BE2C (cell line): ENCODE measurements around the gene SH3GL2.

Experiments used
- DNase-seq: peaks from one replicate; pipeline ENCODE4 v3.0.0-alpha.2; 2020
- H3K27me3 ChIP-seq: fragments of 250-450 bp; sonication (Bioruptor Pico); 2 replicates; pipeline ENCODE4 v1.5.1; 2020; ENCODE audit warnings: mild to moderate bottlenecking
- H3K36me3 ChIP-seq: fragments of 250-450 bp; sonication (Bioruptor Pico); 2 replicates; pipeline ENCODE4 v1.5.1; 2020; ENCODE audit warnings: mild to moderate bottlenecking
- H3K4me1 ChIP-seq: fragments of 250-450 bp; sonication (Bioruptor Pico); 2 replicates; pipeline ENCODE4 v1.5.1; 2020
- H3K4me3 ChIP-seq: 2 replicates; pipeline ENCODE4 v1.5.1; 2011; ENCODE audit warnings: low read depth, low read length
- H3K9me3 ChIP-seq: fragments of 250-450 bp; sonication (Bioruptor Pico); 2 replicates; pipeline ENCODE4 v1.5.1; 2020
- CTCF ChIP-seq: IDR thresholded peaks from 2 replicates; pipeline ENCODE4 v1.5.1; 2012; ENCODE audit warnings: mild to moderate bottlenecking, low read depth, low read length

The SH3GL2 gene

DNA sequence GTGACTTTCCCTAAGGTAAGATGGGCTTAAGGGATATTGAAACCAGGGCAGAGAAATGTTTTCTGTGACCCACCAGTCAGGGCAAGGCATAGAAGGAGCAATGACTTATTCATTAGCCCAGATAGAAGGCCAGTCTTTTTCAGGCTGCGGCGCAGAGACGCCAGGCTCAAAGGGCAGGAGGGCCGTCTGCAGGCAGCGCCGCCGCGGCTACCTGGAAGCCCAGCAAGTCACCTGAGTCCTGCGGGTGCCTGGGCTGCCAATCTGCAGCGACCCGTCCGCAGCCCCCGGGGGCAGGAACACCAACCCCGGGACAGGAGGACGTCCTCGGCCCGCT lies 322 bp upstream of the SH3GL2 start:
- Histone ChIP-seq H3K9me3 (no peaks in the 10 kb centered on the region), H3K36me3 (no peaks in the 10 kb centered on the region), H3K27me3 (peaks cover 60% of the 10 kb centered on the region), H3K4me1 (no peaks in the 10 kb centered on the region), H3K4me3 (no peak overlapping the region)
- TF ChIP-seq CTCF = no peak
- no peak for DNase-seq

DNA sequence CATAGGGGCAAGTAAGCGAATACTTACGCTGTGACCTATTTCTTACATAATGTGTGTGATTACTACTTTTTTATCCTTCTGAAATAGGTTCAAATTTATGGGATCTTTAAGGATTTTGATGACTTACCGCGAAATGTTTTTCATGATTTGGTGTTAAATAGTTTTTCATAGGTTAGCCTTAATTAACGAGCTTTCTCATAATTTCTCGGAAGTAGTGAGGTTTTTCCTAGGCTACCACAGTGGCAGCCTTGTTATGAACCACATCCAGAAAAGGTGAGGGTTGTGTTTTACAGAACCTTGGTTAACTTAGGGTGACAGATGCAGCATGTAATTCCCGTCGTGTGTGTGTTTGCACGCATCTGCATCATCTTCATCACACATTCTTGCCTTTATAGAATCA lies 1.3 kb downstream of the SH3GL2 start:
- no peak for TF ChIP-seq CTCF
- no peak overlapping the region for H3K4me3 ChIP-seq
- H3K27me3 ChIP-seq = peaks cover 56% of the 10 kb centered on the region
- no peaks in the 10 kb centered on the region for H3K4me1 ChIP-seq
- no peaks in the 10 kb centered on the region for H3K9me3 ChIP-seq
- no peak for DNase-seq
- no peaks in the 10 kb centered on the region for H3K36me3 ChIP-seq

DNA sequence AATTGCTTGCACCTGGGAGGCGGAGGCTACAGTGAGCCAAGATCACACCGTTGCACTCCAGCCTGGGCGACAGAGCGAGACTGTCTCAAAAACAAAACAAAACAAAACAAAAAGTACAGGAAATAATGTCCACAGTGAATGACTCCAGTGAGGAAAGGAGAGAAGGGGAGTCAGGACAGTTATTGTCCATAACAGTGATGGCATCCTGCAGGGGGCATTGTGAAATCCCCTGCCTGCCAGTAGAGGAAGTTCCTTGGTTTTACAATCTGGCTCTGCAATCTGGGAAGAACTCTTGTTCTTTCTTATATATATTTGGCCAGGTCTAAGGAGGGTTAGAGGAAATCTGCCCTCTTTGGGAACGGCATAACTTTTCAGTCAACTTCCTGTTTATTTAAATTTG lies 8.2 kb downstream of the SH3GL2 start:
- H3K36me3 ChIP-seq = no peaks in the 10 kb centered on the region
- no peak overlapping the region for H3K4me3 ChIP-seq
- peak; percentile 11; the same call in 1 of the 2 replicates for TF ChIP-seq CTCF
- H3K27me3 ChIP-seq = peaks cover 7% of the 10 kb centered on the region
- DNase-seq = no peak
- no peaks in the 10 kb centered on the region; the same call in 1 of the 2 replicates for H3K9me3 ChIP-seq
- no peaks in the 10 kb centered on the region for H3K4me1 ChIP-seq

DNA sequence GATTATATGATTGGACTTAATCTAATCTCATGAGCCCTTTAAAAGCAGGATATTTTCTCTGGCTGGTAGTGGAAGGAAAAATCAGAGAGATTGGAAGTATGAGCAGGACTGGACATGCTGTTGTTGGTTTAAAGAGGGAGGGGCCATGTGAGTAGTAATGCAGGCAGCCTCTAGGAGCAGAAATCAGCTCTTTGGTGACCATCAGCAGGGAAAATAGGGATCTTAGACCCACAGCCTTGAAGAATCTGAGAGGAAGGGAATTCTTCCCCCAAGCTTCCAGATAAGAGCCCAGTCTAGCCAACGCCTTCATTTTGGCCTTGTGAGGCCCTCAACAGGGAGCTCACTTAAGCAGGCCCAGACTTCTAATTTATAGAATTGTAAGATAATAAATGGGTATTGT lies 9.5 kb downstream of the SH3GL2 start:
- Histone ChIP-seq H3K27me3 (no peaks in the 10 kb centered on the region; the same call in none of the 2 replicates), H3K9me3 (no peaks in the 10 kb centered on the region; the same call in 1 of the 2 replicates)
- TF ChIP-seq CTCF = no peak

GRCh38 chr9:17588941-17589340 lies 10.1 kb downstream of the SH3GL2 start:
- H3K4me3 ChIP-seq = no peak overlapping the region
- DNase-seq = no peak
- H3K4me1 ChIP-seq = no peaks in the 10 kb centered on the region
- H3K9me3 ChIP-seq = no peaks in the 10 kb centered on the region; the same call in 1 of the 2 replicates
- TF ChIP-seq CTCF = no peak
- peaks cover 4% of the 10 kb centered on the region for H3K27me3 ChIP-seq
- H3K36me3 ChIP-seq = no peaks in the 10 kb centered on the region

More for the DNA sequence above, 9.5 kb downstream of the SH3GL2 start:
- DNase-seq = no peak
- no peaks in the 10 kb centered on the region for H3K4me1 ChIP-seq
- H3K36me3 ChIP-seq = no peaks in the 10 kb centered on the region
- no peak overlapping the region for H3K4me3 ChIP-seq

- no peaks in the 10 kb centered on the region; the same call in 1 of the 2 replicates for H3K9me3 ChIP-seq
- H3K4me3 ChIP-seq = no peak overlapping the region
- H3K4me1 ChIP-seq = no peaks in the 10 kb centered on the region
- DNase-seq = no peak
- H3K27me3 ChIP-seq = peaks cover 6% of the 10 kb centered on the region
- H3K36me3 ChIP-seq = no peaks in the 10 kb centered on the region
- TF ChIP-seq CTCF = no peak
Observed at GRCh38 chr9:17589771-17590170, 10.9 kb downstream of the SH3GL2 start.
